Measurements from ENCODE around the gene PASK.

DNA sequence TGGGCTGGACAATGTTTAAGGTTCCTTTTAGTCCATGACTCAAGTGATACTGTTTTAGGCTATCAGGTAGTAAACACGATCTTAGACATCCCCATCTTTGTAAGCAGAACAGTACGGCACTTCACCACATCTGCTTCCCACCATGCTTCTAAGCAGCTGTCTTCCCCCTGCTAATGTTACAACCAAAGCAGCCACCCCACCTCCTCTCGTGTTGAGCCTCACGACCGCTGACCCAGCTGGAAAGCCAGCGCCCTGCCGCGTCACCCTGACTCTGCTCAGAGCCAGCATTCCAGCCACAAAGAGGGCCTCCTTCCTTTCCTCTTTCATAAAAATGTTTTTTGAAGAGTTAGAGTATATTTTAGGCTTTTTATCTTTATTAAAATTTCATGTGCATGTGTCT, 56.6 kb downstream of the PASK start:
- TF ChIP-seq, protein P1, sequence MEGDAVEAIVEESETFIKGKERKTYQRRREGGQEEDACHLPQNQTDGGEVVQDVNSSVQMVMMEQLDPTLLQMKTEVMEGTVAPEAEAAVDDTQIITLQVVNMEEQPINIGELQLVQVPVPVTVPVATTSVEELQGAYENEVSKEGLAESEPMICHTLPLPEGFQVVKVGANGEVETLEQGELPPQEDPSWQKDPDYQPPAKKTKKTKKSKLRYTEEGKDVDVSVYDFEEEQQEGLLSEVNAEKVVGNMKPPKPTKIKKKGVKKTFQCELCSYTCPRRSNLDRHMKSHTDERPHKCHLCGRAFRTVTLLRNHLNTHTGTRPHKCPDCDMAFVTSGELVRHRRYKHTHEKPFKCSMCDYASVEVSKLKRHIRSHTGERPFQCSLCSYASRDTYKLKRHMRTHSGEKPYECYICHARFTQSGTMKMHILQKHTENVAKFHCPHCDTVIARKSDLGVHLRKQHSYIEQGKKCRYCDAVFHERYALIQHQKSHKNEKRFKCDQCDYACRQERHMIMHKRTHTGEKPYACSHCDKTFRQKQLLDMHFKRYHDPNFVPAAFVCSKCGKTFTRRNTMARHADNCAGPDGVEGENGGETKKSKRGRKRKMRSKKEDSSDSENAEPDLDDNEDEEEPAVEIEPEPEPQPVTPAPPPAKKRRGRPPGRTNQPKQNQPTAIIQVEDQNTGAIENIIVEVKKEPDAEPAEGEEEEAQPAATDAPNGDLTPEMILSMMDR (IDR thresholded peaks at IDR 0.05 in 2 of 3, conservative IDR thresholded peaks at IDR 0.05 in 1 of 3; ENCODE audit: borderline replicate concordance in 1 of 3, insufficient read depth in 1 of 3, low read depth in 2 of 3, low read length in 2 of 3): no peak
- no peak for TF ChIP-seq CBX3 (IDR thresholded peaks at IDR 0.05; ENCODE audit: low read depth)
- TF ChIP-seq EZH2phosphoT487 (IDR thresholded peaks at IDR 0.05; ENCODE audit: borderline replicate concordance): no peak
- no peak for TF ChIP-seq POLR2A (IDR thresholded peaks at IDR 0.05; ENCODE audit: borderline replicate concordance, extremely low read depth, insufficient read depth, insufficient read length)
- no peak for TF ChIP-seq EGR1 (IDR thresholded peaks at IDR 0.05; ENCODE audit: low read depth)
- no peak for TF ChIP-seq EZH2 (IDR thresholded peaks at IDR 0.05)
- no peak for TF ChIP-seq CEBPB (IDR thresholded peaks at IDR 0.05; ENCODE audit: low read depth)
- TF ChIP-seq ZFX (IDR thresholded peaks at IDR 0.05): no peak
- TF ChIP-seq, protein P2, sequence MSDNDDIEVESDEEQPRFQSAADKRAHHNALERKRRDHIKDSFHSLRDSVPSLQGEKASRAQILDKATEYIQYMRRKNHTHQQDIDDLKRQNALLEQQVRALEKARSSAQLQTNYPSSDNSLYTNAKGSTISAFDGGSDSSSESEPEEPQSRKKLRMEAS (IDR thresholded peaks at IDR 0.05): no peak
- TF ChIP-seq, protein P3, sequence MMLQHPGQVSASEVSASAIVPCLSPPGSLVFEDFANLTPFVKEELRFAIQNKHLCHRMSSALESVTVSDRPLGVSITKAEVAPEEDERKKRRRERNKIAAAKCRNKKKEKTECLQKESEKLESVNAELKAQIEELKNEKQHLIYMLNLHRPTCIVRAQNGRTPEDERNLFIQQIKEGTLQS (IDR thresholded peaks at IDR 0.05): no peak
- TF ChIP-seq, protein P4, sequence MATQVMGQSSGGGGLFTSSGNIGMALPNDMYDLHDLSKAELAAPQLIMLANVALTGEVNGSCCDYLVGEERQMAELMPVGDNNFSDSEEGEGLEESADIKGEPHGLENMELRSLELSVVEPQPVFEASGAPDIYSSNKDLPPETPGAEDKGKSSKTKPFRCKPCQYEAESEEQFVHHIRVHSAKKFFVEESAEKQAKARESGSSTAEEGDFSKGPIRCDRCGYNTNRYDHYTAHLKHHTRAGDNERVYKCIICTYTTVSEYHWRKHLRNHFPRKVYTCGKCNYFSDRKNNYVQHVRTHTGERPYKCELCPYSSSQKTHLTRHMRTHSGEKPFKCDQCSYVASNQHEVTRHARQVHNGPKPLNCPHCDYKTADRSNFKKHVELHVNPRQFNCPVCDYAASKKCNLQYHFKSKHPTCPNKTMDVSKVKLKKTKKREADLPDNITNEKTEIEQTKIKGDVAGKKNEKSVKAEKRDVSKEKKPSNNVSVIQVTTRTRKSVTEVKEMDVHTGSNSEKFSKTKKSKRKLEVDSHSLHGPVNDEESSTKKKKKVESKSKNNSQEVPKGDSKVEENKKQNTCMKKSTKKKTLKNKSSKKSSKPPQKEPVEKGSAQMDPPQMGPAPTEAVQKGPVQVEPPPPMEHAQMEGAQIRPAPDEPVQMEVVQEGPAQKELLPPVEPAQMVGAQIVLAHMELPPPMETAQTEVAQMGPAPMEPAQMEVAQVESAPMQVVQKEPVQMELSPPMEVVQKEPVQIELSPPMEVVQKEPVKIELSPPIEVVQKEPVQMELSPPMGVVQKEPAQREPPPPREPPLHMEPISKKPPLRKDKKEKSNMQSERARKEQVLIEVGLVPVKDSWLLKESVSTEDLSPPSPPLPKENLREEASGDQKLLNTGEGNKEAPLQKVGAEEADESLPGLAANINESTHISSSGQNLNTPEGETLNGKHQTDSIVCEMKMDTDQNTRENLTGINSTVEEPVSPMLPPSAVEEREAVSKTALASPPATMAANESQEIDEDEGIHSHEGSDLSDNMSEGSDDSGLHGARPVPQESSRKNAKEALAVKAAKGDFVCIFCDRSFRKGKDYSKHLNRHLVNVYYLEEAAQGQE (IDR thresholded peaks at IDR 0.05; ENCODE audit: low read depth): no peak
- TF ChIP-seq POLR2AphosphoS5 (IDR thresholded peaks at IDR 0.05; ENCODE audit: low read depth, low read length): no peak

All from HCT116 (cell line).